Pulmonary artery endothelial cell (primary cell): Measurements from ENCODE around the gene SLC38A2. TPM values are rescaled to one million over a fixed set of nuclear protein-coding genes. Genes with fewer than 3 reads are reported as not detected.

Source experiments
- DNase-seq: peaks from one replicate; pipeline ENCODE4 v3.0.0-alpha.2; 2011; ENCODE audit warnings: low read depth, low spot score
- total RNA-seq: library from RNA; depleted of rRNA; stranded (reverse); fragments of >200 nt; gene quantifications from 2 replicates; pipeline ENCODE4 v1.2.3, GENCODE V29; 2014

The SLC38A2 gene
- total RNA-seq, 1 donor from 2014 or later, result 423 TPM

GRCh38 chr12:46395388-46395787 is 22.8 kb upstream of the SLC38A2 start:
- DNase-seq, result no peak

GRCh38 chr12:46391630-46392029 is 19.1 kb upstream of the SLC38A2 start:
- no peak for DNase-seq

GRCh38 chr12:46390881-46391280 is 18.3 kb upstream of the SLC38A2 start:
- DNase-seq, result no peak

- no peak for DNase-seq
Observed at GRCh38 chr12:46390304-46390703, 17.7 kb upstream of the SLC38A2 start.

GRCh38 chr12:46389031-46389616 is 16.6 kb upstream of the SLC38A2 start:
- DNase-seq, result peak; percentile 48

- DNase-seq, result no peak
Observed at GRCh38 chr12:46388427-46389021, 16.0 kb upstream of the SLC38A2 start.

GRCh38 chr12:46387670-46388069 is 15.1 kb upstream of the SLC38A2 start:
- no peak for DNase-seq

GRCh38 chr12:46386877-46387629 is 14.5 kb upstream of the SLC38A2 start:
- no peak for DNase-seq

- DNase-seq, result no peak
Observed at GRCh38 chr12:46386360-46386867, 13.8 kb upstream of the SLC38A2 start.

- DNase-seq, result no peak
Observed at GRCh38 chr12:46385438-46385837, 12.9 kb upstream of the SLC38A2 start.

- no peak for DNase-seq
Observed at GRCh38 chr12:46384451-46385309, 12.1 kb upstream of the SLC38A2 start.

- DNase-seq, result peak; percentile 88
Observed at GRCh38 chr12:46383654-46384450, 11.3 kb upstream of the SLC38A2 start.

GRCh38 chr12:46382964-46383653 is 10.5 kb upstream of the SLC38A2 start:
- DNase-seq, result peak; percentile 94

GRCh38 chr12:46382408-46382963 is 9.9 kb upstream of the SLC38A2 start:
- no peak for DNase-seq

GRCh38 chr12:46380881-46381280 is 8.3 kb upstream of the SLC38A2 start:
- no peak for DNase-seq

- DNase-seq, result no peak
Observed at GRCh38 chr12:46380022-46380796, 7.6 kb upstream of the SLC38A2 start.

- DNase-seq, result no peak
Observed at GRCh38 chr12:46379352-46379751, 6.8 kb upstream of the SLC38A2 start.

GRCh38 chr12:46378530-46378929 is 6.0 kb upstream of the SLC38A2 start:
- no peak for DNase-seq

- no peak for DNase-seq
Observed at GRCh38 chr12:46377678-46378077, 5.1 kb upstream of the SLC38A2 start.
